Suprapubic skin (tissue), 3 donors: ENCODE measurements around the gene FLT1.

Experiments
- POLR2A ChIP-seq, 2 donors: fragments of 450-650 bp; IDR thresholded peaks; one replicate each; pipeline ENCODE4 v1.6.1; 2017; ENCODE audit warnings: antibody characterized with exemption in 2 of 2, mild to moderate bottlenecking in 2 of 2, moderate library complexity in 2 of 2
- TF ChIP-seq, protein P1 (sequence below), 2 donors: fragments of 200-600 bp in 1 of 2; fragments of 450-650 bp in 1 of 2; sonication (generic) in 1 of 2; IDR thresholded peaks; one replicate each; pipeline ENCODE4 v1.5.1; 2016 to 2019; ENCODE audit warnings: antibody characterized with exemption in 2 of 2, mild to moderate bottlenecking in 1 of 2, moderate library complexity in 1 of 2

DNA sequence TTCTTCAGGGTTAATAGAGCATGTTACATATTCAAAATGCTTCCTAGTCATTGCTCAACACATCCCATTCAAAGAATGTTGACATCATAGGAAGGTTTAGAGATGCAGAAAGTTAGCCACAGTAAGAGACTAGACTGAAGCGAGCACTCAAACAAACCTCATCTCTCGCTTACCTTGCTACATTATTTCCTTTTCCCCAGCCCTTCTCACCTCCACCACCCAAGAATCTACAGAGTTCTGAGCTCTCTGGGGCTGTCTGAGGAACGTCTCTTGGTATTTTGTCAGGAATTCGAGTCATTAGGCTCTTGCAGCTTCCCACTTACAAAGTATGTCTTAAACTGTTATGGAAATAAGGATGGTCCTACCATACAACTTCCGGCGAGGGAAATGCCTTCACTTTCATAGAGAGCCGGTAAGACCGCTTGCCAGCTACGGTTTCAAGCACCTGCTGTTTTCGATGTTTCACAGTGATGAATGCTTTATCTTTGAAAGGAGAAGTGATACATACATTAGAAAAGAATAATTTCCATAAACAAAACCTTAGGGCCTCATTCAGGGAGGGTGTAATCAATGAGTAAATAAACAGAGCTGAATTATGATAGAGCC is 65.1 kb downstream of the FLT1 start:
- TF ChIP-seq, protein P1, sequence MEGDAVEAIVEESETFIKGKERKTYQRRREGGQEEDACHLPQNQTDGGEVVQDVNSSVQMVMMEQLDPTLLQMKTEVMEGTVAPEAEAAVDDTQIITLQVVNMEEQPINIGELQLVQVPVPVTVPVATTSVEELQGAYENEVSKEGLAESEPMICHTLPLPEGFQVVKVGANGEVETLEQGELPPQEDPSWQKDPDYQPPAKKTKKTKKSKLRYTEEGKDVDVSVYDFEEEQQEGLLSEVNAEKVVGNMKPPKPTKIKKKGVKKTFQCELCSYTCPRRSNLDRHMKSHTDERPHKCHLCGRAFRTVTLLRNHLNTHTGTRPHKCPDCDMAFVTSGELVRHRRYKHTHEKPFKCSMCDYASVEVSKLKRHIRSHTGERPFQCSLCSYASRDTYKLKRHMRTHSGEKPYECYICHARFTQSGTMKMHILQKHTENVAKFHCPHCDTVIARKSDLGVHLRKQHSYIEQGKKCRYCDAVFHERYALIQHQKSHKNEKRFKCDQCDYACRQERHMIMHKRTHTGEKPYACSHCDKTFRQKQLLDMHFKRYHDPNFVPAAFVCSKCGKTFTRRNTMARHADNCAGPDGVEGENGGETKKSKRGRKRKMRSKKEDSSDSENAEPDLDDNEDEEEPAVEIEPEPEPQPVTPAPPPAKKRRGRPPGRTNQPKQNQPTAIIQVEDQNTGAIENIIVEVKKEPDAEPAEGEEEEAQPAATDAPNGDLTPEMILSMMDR (IDR thresholded peaks at IDR 0.05) = no peak
- no peak for TF ChIP-seq POLR2A (IDR thresholded peaks at IDR 0.05)
